Measurements from ENCODE around the gene PAX5.

GRCh38 chr9:36848946-36849345, 185.1 kb downstream of the PAX5 start:
- TF ChIP-seq NFRKB (IDR thresholded peaks at IDR 0.05) (no peak), FOXM1 (IDR thresholded peaks at IDR 0.05; ENCODE audit: borderline replicate concordance) (no peak)
